EL (cell line): Measurements from ENCODE around the gene NRP1.
"Not testable (repeated sequence)": the region's sequence is repeated elsewhere in the genome, so short reads cannot be mapped to it uniquely, and the experiment has no call there.

ENCODE experiments used
- DNase-seq: peaks from one replicate; pipeline ENCODE4 v3.0.0-alpha.2; 2016

NRP1 gene

GRCh38 chr10:33141251-33141650 is 193.2 kb downstream of the NRP1 start:
- no peak for DNase-seq

- DNase-seq: no peak
Measured at GRCh38 chr10:33139181-33139646, 195.3 kb downstream of the NRP1 start.

GRCh38 chr10:33138686-33139085 is 195.8 kb downstream of the NRP1 start:
- DNase-seq: not testable (repeated sequence)

GRCh38 chr10:33137356-33138005 is 197.0 kb downstream of the NRP1 start:
- peak; percentile 51 for DNase-seq

- DNase-seq: peak; percentile 83
Measured at GRCh38 chr10:33136781-33137180, 197.7 kb downstream of the NRP1 start.

GRCh38 chr10:33136271-33136670 is 198.2 kb downstream of the NRP1 start:
- peak; percentile 84 for DNase-seq

- DNase-seq: peak; percentile 96
Measured at GRCh38 chr10:33134011-33134751, 200.3 kb downstream of the NRP1 start.

- DNase-seq: peak; percentile 67
Measured at GRCh38 chr10:33133557-33133956, 200.9 kb downstream of the NRP1 start.

- DNase-seq: no peak
Measured at GRCh38 chr10:33132626-33133025, 201.8 kb downstream of the NRP1 start.

- peak; percentile 80 for DNase-seq
Measured at GRCh38 chr10:33129996-33130386, 204.5 kb downstream of the NRP1 start.

- peak; percentile 96 for DNase-seq
Measured at GRCh38 chr10:33129141-33129995, 205.1 kb downstream of the NRP1 start.

GRCh38 chr10:33127622-33128021 is 206.8 kb downstream of the NRP1 start:
- DNase-seq: no peak
